Middle frontal gyrus (tissue), 1 donor: ENCODE data around the gene GPN2.
"Not testable (repeated sequence)": the region's sequence is repeated elsewhere in the genome, so short reads cannot be mapped to it uniquely, and the experiment has no call there.

Experiments used
- DNase-seq: peaks from one replicate; pipeline ENCODE4 v3.0.0-alpha.2; 2015; ENCODE audit warnings: low spot score; ENCODE audit errors: extremely low spot score

GPN2 gene

DNA sequence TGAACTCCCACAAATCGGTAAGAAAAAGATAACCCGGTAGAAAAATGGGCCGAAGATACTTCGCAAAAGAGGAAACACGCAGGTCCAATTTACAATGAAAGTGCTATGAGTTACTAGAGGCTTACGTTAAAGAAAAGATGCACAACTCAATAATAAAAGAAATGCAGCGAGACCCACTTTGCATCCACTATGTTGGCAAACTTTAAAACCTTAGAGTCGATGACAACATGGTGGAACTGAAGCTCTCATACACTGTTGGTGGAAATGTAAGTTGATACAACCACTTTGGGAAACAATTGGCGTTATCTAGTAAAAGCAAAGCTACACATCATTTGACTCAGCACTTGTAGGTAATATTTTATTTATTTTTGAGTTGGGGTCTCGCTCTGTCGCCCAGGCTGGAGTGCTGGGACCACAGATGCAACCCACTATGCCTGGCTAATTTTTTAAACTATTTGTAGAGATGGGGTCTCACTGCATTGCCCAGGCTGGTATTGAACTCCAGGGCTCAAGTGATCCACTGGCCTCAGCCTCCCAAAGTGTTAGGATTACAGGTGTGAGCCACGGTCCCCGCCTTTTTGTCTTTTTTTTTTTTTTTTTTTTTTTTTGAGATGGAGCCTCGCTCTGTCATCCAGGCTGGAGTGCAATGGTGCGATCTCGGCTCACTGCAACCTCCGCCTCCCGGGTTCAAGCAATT lies 10.9 kb upstream of the GPN2 start:
- DNase-seq: no peak

DNA sequence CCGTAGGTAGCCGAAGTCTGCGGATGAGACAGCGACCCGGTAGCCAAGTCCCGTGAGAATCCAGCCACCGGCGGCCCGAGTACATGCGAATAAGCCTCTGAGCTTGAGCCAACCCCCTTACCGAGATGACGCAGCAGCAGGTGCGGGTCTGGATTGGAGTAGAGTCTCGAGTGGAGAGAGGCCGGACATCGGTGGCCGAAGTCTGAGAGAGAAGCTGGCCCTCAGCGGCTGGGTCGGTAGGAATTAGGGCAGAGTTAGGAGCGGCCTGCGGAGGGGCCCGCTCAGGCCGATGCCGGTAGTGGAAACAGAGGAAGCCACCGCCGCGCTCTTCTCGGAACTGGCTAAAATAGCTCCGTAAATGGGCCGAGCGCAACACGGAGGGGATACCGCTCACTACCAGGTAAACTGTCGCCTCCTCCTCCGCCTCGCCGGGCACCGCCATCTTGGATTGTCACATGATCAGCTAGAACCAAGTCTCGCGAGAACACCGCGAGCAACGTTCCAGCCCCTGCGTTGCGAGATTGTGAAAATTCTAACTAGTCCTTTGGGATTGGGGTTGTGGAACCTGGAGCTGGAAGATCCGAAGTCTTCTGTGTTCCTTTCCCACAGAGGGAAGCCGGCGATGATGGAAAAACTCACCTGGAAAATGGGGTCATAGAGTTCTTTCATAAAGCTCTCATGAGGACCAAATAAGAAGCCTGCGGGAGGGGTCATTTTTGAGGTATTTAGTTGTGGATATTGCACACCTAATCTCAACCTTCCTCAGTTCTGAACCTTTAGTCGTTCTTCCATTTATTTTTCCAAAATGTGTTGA lies 10.1 kb upstream of the GPN2 start, which contains the start of gene GPATCH3:
Gene GPATCH3 (minus strand): TSS at position 467 of the 814 bp plus-strand sequence. CDS start 25 bp downstream, at position 442.
- peak; percentile 90 for DNase-seq

DNA sequence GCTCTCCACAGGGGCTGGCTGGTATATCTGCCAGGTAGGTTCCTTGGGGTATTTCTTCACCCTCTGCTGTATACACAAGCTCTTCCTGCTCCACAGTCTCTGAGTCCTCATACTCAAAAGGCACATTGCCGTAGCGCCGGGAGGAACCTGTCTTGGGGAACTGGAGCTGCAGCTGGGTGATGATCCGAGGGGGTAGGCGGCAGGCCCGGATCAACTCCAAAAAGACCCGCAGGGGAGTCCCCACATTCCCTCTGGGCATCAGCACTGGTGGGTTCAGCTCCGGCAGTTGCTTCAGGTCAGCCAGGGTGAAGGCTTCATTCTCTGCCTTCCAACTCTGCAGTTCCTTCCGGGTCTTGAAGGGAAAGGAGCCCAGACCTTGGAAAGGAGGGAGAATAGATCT lies 7.3 kb upstream of the GPN2 start:
- no peak for DNase-seq

DNA sequence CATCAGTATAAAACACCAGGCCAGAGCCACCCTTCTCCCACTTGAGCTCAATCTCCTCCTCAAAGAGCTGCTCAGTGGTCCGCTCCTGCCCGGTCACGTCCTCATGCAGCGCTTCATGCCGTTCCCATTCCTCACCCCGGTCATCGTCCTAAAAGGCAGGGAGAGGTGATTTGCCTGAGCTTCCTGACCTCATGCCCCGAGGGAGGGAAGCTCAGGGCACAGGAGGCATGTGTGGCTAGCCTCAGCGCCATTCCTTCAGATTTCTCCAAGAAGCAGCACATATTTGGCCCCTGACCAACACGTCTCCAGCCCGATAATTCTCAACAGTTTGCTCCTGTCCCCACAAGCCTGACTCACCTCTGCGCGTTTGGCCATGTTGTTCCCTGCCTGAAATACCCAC lies 4.2 kb upstream of the GPN2 start:
- DNase-seq: no peak

DNA sequence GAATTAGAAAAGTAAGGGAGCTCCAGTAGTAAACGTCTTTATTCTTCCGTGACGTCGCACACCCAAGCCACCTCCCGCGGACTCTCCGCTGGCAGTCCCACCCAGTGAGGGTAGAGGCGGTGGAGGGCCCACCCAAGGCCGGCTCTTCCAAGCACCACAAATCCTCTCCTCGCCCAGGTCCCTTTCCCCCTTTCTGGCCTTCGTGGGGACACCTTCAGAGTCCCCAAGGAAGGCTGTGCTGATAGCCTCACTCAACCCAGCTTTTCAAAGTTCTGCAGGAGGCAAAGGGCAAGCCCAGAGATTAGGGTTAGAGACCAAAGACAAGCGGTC lies 349 bp upstream of the GPN2 start:
- DNase-seq: no peak

DNA sequence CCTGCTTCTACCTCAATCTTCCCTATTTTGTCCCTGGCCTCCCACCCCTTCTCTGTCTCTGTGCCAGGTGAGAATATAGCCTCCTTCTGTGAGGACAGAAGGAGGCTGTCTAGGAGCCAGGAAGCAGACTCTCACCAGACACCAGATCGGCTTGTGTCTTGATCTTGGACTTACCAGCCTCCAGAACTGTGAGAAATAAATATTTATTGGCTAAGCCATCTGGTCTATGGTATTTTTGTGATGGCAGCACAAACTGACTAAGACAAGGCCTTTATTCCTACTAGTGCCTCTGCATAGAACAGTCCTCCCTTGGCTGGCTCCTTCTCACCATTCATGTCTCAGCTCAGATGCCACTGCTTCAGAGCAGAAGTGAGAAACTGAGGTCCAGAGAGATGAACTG lies 1.9 kb downstream of the GPN2 start:
- DNase-seq: no peak

DNA sequence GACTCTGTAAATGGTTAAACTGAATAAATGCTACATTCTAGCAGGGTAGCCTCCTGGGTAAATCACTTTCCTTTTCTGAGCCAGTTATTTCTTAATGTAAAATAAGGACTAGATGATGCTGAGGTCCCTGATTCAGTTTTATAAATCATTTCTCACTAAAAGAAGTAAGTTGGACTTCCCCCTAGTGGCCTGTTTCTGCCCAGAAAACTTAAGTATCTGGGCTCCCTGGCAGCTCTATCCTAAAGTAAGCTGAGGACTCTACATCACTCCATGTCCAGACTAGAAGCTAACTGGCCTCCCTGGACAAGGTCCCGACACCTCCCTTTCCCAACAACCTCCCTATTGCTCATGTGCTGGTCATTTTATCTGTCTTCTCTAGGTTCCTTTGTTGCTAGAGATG lies 3.0 kb downstream of the GPN2 start:
- no peak for DNase-seq

DNA sequence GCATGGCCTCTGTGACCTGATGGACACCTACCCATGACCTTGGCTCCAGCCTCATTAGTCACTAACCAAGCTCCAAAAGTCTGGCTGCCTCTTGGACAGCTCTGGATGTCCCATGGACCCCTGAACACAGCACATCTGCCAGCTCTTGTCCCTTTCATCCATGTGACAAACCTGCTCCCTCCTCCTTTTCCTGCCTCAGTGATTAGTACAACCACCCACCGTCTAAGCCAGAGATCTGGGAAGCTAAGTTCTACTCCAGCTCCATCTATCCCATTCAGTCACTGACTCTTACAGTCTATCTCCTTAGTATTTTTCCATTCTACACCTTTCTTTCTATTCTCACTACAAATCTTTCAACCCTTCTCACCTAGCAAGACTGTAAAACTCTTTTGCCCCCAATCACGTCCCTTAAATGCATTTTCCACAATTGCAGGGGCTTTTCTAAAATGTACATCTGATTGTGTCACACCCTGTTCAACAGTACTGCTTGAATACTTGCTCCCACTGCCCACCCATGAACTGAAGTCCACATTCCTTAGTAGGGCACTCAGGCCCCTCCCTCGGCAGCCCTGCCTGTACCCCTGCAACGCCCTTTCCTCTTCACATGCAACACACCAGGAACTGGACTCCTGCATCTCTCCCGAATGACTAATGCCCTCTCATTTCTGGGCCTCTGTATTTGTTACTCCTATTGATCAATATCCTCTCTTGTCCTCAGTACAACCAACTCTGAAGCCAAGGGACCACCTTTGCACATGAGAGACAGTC lies 7.2 kb downstream of the GPN2 start:
- no peak for DNase-seq

DNA sequence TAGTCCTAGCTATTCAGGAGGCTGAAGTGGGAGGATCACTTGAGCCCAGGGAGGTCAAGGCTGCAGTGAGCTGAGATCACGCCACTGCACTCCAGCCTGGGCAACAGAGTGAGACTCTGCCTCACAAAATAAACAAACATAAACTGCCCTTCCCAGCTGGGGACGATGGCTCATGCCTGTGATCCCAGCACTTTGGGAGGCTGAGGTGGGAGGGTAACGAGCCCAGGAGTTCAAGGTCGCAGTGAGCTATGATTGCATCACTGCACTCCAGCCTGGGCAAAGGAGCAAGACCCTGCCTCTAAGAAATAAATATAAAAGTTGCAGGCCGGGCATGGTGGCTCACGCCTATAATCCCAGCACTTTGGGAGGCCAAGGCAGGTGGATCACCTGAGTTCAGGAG lies 8.5 kb downstream of the GPN2 start:
- not testable (repeated sequence) for DNase-seq

DNA sequence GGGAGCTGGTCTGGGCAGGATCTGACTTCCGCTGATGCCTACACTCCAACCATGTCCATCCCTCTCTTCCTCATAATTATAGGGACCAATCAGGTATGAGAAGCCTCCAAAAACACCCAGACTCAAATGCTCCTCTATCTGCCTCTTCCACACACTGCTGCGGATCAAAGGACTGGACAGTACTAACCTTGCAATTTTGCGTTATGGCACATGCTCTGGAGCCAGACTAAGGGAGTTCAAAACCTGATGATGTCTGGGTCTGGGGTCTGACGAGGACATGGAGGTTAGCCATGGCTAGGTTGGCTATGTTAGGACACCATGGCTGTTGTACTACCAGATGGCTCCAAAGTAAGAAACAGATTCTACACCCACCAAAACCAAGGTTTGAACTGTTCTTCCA lies 10.3 kb downstream of the GPN2 start:
- DNase-seq: no peak

DNA sequence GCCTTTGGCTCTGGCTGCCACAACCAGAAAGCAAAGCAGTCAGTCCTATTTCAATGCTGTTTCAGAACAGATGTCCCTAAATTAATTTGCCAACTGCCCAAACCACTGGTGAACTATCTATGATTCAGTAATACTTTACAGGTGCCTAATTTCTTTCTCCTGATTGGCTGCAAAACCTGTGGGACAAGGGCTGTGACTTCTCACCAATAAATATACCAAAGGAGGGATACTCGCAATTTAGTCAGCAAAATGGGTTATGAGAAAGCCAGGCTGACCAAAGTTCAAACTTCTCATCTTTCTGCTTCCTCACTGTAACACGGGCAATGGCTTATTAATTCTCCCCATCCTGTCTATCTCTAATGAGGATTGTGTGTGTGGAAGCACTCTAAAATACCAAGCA lies 12.8 kb downstream of the GPN2 start:
- no peak for DNase-seq

DNA sequence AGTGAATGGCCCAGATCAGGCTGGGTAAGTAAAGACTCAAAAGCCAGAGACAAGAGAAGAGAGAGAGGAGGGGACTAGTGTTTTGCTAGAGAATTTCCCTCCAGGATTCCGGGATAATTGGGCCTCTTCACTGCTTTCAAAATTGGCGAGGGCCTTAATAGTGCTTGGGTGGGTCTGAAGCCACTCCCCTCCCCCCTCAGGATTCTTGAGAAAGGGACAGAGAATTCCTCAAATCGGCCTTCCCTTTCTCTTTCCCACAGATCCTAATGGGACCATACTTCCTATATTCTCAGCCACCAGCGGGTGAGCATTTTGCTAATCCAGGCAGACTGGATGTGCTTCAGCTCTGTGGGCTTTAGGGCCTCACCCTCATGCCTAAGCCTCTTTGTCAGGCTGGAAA lies 15.2 kb downstream of the GPN2 start:
- no peak for DNase-seq

DNA sequence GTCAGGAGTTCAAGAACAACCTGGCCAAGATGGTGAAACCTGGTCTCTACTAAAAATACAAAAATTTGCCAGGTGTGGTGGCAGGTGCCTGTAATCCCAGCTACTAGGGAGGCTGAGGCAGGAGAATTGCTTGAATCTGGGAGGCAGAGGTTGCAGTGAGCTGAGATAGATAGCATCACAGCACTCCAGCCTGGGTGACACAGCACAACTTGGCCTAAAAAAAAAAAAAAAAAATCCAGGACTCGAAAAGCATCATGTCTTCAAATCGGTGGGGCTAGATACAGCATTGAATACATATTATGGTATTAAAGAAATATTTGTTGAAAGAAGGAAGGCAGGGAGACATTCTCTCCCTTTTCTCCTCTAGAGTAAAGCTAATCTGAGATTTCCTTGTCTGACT lies 17.0 kb downstream of the GPN2 start:
- not testable (repeated sequence) for DNase-seq

DNA sequence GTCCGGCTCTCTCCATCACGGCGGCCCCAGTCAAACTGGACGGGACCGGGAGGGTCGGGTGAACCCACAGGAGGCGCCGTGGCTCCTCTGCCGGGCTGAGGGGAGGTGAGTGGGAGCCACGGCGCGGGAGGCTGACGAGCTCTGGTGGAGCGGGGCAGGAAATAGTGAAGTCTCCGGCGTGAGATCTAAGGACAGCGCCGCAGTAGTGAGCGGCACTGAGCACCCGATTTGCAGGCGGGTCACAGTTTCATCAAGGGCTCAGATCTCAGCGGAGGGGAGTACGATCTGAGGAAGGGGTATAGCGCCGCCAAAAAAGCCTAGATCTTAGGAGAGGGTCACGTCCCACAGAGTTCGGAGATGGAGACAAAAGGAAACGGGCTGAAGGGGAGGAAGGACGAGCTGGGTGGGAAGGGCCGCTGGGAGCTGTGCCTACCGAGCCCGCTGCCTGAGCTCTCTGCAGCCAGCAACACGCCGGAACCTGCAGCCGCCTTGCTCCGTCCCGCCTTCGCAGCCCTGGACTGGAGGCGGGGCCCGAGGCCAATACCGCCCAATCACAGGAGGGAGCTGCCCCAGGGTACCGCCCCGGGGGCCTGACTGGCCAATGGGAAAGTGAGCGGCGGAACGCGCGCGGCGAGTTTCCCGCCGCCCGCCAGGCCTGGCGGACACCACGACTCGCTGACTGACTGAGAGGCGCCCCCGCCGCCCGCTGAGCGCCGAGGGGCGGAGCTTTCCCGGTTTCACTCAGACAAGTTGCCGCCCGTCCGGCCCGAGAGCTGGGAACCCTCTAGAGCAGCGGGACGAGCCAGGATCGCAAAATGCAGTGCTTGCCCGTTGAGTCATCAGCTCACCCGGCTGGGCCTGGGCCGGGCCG lies 25.2 kb downstream of the GPN2 start:
- peak; percentile 95 for DNase-seq

DNA sequence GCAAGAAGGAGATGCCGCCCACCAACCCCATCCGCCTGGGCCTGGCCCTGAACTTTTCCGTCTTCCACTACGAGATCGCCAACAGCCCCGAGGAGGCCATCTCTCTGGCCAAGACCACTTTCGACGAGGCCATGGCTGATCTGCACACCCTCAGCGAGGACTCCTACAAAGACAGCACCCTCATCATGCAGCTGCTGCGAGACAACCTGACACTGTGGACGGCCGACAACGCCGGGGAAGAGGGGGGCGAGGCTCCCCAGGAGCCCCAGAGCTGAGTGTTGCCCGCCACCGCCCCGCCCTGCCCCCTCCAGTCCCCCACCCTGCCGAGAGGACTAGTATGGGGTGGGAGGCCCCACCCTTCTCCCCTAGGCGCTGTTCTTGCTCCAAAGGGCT lies 26.4 kb downstream of the GPN2 start:
- DNase-seq: no peak

DNA sequence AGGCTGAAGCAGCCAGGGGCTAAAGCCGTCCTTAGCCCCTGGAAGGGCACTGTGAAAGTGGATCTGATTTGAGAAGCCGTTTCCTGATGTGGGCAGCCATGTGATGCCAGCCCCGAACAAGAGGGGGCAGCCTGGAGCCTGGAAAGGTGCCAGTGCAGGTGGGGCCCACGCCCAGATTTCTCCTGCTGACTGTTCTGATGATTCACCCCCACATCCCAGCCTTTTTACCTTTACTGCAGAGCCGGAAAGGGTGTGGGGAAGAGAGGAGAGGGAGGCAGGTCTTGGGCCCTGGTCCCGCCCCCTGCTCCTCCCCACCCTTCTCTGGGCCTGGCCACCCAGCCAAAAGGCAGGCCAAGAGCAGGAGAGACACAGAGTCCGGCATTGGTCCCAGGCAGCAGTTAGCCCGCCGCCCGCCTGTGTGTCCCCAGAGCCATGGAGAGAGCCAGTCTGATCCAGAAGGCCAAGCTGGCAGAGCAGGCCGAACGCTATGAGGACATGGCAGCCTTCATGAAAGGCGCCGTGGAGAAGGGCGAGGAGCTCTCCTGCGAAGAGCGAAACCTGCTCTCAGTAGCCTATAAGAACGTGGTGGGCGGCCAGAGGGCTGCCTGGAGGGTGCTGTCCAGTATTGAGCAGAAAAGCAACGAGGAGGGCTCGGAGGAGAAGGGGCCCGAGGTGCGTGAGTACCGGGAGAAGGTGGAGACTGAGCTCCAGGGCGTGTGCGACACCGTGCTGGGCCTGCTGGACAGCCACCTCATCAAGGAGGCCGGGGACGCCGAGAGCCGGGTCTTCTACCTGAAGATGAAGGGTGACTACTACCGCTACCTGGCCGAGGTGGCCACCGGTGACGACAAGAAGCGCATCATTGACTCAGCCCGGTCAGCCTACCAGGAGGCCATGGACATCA lies 27.1 kb downstream of the GPN2 start, which contains the start of gene SFN:
Gene SFN (plus strand): TSS at position 369 of the 904 bp plus-strand sequence. CDS start 64 bp downstream, at position 433.
- DNase-seq: no peak

DNA sequence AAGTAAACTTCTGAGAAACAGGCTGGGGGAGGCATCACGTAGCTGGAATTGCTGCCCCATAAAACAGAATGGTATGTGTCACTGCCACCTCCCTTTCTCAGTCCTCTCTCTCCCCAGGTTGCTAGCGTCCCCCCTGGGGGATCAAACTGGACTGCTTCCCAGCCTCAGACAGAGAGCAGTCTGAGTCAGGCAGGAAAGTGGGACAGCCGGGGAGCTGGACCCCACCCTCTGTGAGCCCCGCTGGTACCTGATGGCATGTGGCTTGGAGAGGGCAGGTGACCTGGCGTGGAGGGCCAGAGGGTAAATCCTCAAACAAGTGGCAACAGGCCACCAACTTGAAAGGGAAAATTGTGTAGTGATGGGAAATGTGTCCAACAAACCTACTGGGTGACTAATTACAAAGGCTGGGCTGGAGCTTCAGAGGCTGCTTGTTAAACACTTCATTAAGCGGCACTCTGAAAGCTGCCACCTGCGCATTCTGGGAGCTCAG lies 28.1 kb downstream of the GPN2 start:
- no peak for DNase-seq

DNA sequence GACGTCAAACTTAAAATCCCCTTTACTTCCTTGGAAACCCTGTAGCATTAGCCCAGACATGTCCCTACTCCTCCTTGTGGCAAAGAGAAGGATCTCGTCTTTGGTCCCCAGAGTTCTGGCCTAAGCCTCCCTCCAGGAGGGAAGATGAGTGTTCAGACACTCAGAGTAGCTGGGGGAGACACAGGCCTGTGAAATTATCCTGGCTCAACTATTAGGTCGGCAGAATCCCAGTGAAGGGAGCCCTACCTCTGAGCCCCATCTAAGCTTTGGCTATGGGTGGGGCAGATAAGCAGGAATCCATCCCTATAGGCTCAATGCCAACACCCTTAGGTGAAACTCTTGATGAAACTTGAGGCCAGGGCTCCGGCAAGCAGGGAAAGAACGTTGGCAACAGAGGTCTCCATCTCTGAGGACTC lies 28.8 kb downstream of the GPN2 start:
- no peak for DNase-seq

DNA sequence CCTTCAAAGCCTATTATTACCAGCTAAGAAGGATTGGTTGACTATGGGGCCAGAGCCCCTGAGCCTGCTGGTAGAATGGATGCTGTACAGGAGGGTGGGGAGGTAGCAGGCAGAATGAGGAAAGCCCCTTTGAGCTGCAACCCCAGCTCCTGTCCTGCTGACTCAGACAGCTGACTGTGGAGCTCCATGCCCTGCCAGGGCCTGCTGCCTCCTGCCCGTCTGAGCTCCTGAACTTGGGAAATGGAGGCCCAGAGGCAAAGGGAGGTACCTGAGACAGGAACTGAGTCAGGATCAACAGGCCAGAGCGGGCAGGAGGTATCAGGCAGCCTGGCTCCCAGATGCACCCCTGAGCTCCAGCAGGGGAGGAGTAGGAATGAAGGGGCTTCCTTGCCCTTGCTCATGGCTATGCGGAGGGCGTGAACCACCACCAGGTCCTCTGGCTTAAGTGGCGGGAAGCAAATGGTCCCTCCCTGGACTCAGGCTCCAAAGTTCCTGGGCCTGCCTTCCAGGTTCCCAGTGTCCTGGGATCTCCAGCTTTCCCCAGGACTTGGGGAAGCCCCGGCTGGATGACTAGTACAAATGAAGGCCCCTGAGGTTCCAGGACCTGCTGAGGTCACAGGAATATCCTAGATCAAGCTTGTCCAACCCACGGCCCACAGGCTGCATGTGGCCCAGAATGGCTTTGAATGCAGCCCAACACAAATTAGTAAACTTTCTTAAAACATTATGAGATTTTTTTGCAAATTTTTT lies 31.0 kb downstream of the GPN2 start:
- no peak for DNase-seq
